ENCODE data around the gene CARHSP1.

Gene CARHSP1

GRCh38 chr16:8867932-8868415, 832 bp downstream of the CARHSP1 start:
- no peak for TF ChIP-seq TCF4 (CRISPR knock-in tag; IDR thresholded peaks at IDR 0.05; ENCODE audit: borderline replicate concordance)
- TF ChIP-seq GLIS3 (CRISPR knock-in tag; IDR thresholded peaks at IDR 0.05), result no peak
- no peak for TF ChIP-seq CSDC2 (CRISPR knock-in tag; IDR thresholded peaks at IDR 0.05)
- no peak for TF ChIP-seq ZNF565 (CRISPR knock-in tag; conservative IDR thresholded peaks at IDR 0.05; ENCODE audit: low read depth)
- TF ChIP-seq ZFP3 (CRISPR knock-in tag; IDR thresholded peaks at IDR 0.05), result peak; percentile 83
- TF ChIP-seq ARNTL (CRISPR knock-in tag; IDR thresholded peaks at IDR 0.05; ENCODE audit: borderline replicate concordance, low read depth), result no peak
- TF ChIP-seq POU6F1 (CRISPR knock-in tag; IDR thresholded peaks at IDR 0.05; ENCODE audit: borderline replicate concordance, low read depth), result no peak
- TF ChIP-seq ESRRG (CRISPR knock-in tag; IDR thresholded peaks at IDR 0.05), result no peak
- ATAC-seq, result peak; percentile 0; the same call in 1 of the 3 replicates

- TF ChIP-seq ISL1 (CRISPR knock-in tag; IDR thresholded peaks at IDR 0.05) (no peak), ZFP3 (CRISPR knock-in tag; IDR thresholded peaks at IDR 0.05) (no peak), GLIS3 (CRISPR knock-in tag; IDR thresholded peaks at IDR 0.05) (no peak), CSRNP3 (CRISPR knock-in tag; IDR thresholded peaks at IDR 0.05) (no peak), CREB5 (CRISPR knock-in tag; IDR thresholded peaks at IDR 0.05; ENCODE audit: low read depth) (no peak), ESRRG (CRISPR knock-in tag; IDR thresholded peaks at IDR 0.05) (no peak), ZNF565 (CRISPR knock-in tag; conservative IDR thresholded peaks at IDR 0.05; ENCODE audit: low read depth) (no peak)
- ATAC-seq, result peak; percentile 31
These were observed 1.4 kb downstream of the CARHSP1 start for GRCh38 chr16:8867216-8867931.

- TF ChIP-seq ZNF8 (CRISPR knock-in tag; IDR thresholded peaks at IDR 0.05), result no peak
- no peak for TF ChIP-seq TCF4 (CRISPR knock-in tag; IDR thresholded peaks at IDR 0.05; ENCODE audit: borderline replicate concordance)
- TF ChIP-seq ARNTL (CRISPR knock-in tag; IDR thresholded peaks at IDR 0.05; ENCODE audit: borderline replicate concordance, low read depth), result no peak
- no peak for TF ChIP-seq OSR1 (CRISPR knock-in tag; IDR thresholded peaks at IDR 0.05)
- TF ChIP-seq TOX (CRISPR knock-in tag; IDR thresholded peaks at IDR 0.05; ENCODE audit: borderline replicate concordance), result no peak
- TF ChIP-seq PPARA (CRISPR knock-in tag; IDR thresholded peaks at IDR 0.05; ENCODE audit: borderline replicate concordance), result no peak
- TF ChIP-seq ZC3H10 (CRISPR knock-in tag; IDR thresholded peaks at IDR 0.05), result no peak
- TF ChIP-seq CREB5 (CRISPR knock-in tag; IDR thresholded peaks at IDR 0.05; ENCODE audit: low read depth), result no peak
- TF ChIP-seq GLIS3 (CRISPR knock-in tag; IDR thresholded peaks at IDR 0.05), result no peak
- no peak for TF ChIP-seq POU6F1 (CRISPR knock-in tag; IDR thresholded peaks at IDR 0.05; ENCODE audit: borderline replicate concordance, low read depth)
- TF ChIP-seq ESRRG (CRISPR knock-in tag; IDR thresholded peaks at IDR 0.05), result no peak
- TF ChIP-seq ZFP3 (CRISPR knock-in tag; IDR thresholded peaks at IDR 0.05), result no peak
- ATAC-seq, result no peak
These were observed 2.0 kb downstream of the CARHSP1 start for GRCh38 chr16:8866884-8867215.

- ATAC-seq, result no peak
- TF ChIP-seq ISL1 (CRISPR knock-in tag; IDR thresholded peaks at IDR 0.05) (no peak), ESRRG (CRISPR knock-in tag; IDR thresholded peaks at IDR 0.05) (no peak), TCF4 (CRISPR knock-in tag; IDR thresholded peaks at IDR 0.05; ENCODE audit: borderline replicate concordance) (no peak), RARB (CRISPR knock-in tag; IDR thresholded peaks at IDR 0.05) (no peak), TOX (CRISPR knock-in tag; IDR thresholded peaks at IDR 0.05; ENCODE audit: borderline replicate concordance) (no peak), ZNF70 (CRISPR knock-in tag; IDR thresholded peaks at IDR 0.05) (no peak), POU6F1 (CRISPR knock-in tag; IDR thresholded peaks at IDR 0.05; ENCODE audit: borderline replicate concordance, low read depth) (no peak), ZFP3 (CRISPR knock-in tag; IDR thresholded peaks at IDR 0.05) (no peak), ARNTL (CRISPR knock-in tag; IDR thresholded peaks at IDR 0.05; ENCODE audit: borderline replicate concordance, low read depth) (no peak), GLIS3 (CRISPR knock-in tag; IDR thresholded peaks at IDR 0.05) (no peak), CSDC2 (CRISPR knock-in tag; IDR thresholded peaks at IDR 0.05) (no peak)
- TF ChIP-seq, protein P1, sequence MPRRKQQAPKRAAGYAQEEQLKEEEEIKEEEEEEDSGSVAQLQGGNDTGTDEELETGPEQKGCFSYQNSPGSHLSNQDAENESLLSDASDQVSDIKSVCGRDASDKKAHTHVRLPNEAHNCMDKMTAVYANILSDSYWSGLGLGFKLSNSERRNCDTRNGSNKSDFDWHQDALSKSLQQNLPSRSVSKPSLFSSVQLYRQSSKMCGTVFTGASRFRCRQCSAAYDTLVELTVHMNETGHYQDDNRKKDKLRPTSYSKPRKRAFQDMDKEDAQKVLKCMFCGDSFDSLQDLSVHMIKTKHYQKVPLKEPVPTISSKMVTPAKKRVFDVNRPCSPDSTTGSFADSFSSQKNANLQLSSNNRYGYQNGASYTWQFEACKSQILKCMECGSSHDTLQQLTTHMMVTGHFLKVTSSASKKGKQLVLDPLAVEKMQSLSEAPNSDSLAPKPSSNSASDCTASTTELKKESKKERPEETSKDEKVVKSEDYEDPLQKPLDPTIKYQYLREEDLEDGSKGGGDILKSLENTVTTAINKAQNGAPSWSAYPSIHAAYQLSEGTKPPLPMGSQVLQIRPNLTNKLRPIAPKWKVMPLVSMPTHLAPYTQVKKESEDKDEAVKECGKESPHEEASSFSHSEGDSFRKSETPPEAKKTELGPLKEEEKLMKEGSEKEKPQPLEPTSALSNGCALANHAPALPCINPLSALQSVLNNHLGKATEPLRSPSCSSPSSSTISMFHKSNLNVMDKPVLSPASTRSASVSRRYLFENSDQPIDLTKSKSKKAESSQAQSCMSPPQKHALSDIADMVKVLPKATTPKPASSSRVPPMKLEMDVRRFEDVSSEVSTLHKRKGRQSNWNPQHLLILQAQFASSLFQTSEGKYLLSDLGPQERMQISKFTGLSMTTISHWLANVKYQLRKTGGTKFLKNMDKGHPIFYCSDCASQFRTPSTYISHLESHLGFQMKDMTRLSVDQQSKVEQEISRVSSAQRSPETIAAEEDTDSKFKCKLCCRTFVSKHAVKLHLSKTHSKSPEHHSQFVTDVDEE (CRISPR knock-in tag; IDR thresholded peaks at IDR 0.05), result no peak
These were observed 2.5 kb downstream of the CARHSP1 start for GRCh38 chr16:8866118-8866883.

Measured in SK-N-SH treated with all-trans-retinoic acid at 6 μM for 48 hours (cell line).